Kidney glomerular epithelial cell (primary cell): ENCODE measurements around the gene THAP9.
A peak's percentile ranks its signal among the peaks of the same experiment; 100 is the strongest.
"Not testable (repeated sequence)": the region's sequence is repeated elsewhere in the genome, so short reads cannot be mapped to it uniquely, and the experiment has no call there.

Source experiments
- DNase-seq: peaks from one replicate; lab custom pipeline; 2025; lab: John Stamatoyannopoulos, UW

THAP9 gene

GRCh38 chr4:82900411-82901182, at the start of gene THAP9:
Gene THAP9, plus strand, starts transcription at chr4:82900735. Its CDS starts 68 bp downstream, at chr4:82900803.
- peak; percentile 98 for DNase-seq

- DNase-seq, result no peak
Measured at GRCh38 chr4:82851318-82851717, 49.2 kb upstream of the THAP9 start.

DNA sequence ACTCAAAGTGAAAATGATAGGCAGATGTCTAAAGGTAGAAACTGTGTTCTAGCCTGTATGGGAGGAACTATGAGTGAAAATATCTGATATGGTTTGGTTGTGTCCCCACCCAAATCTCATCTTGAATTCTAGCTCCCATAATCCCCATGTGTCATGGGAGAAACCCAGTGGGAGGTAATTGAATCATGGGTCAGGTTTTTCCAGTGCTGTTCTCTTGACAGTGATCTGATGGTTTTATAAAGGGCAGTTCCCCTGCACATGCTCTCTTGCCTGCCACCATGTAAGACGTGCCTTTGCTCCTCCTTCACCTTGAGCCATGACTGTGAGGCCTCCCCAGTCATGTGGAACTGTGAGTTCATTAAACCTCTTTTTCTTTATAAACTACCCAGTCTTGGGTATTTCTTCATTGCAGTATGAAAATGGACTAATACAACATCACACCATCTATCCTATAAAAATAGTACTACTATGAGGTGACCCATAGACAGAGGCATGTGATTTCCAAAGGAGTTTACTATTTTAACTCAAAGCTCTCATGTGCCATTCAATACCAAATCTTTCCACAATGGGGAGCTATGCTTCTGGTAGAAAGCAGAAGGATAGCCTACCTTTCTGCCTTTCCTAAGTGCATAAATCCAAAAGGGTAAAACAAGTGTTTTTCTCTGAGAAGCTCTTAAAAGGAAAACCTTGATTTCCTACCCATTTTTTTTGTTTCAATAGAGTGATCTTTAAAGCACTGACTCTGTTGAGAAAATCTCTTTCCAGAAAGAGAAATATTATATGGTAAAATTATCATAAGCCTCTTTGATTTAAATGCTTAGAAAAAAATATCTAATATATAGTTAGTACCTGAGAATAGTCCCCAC, 48.4 kb upstream of the THAP9 start:
- no peak for DNase-seq

DNA sequence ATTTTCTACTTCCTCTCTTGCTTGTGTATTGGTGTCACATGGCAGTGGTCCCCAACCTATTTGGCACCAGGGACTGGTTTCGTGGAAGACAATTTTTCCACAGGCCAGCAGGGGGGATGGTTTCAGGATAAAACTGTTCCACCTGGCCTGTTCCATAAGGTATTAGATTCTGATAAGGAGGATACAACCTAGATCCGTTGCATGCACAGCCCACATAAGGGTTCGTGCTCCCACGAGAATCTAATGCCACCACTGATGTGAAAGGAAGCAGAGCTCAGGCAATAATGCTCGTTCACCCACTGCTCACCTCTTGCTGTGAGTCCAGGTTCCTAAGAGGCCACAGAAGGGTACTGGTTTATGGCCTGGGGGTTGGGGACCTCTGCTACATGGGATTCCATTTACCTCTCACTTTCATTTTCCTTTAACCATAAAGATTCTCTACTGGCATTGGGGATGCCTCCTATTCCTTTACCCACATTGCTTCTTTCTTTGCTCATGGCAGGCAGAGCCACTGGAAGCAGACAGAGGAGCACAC, 47.7 kb upstream of the THAP9 start:
- no peak for DNase-seq

DNA sequence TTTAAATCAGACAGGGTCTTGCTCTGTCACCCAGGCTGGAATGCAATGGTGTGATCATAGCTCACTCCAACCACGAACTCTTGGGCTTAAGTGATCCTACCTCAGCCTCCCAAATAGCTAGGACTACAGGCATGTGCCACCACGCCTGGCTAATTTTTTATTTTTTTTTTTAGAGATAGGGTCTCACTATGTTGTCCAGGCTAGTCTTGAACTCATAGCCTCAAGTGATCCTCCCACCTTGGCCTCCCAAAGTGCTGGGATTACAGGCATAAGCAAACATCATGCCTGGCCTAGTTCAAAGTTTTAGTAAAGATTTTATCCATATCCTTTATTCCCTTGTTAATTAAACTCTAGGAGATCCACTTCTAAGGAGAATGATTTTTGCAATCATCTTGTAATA, 40.0 kb upstream of the THAP9 start:
- not testable (repeated sequence) for DNase-seq

- no peak for DNase-seq
Measured at GRCh38 chr4:82861529-82861928, 39.0 kb upstream of the THAP9 start.

DNA sequence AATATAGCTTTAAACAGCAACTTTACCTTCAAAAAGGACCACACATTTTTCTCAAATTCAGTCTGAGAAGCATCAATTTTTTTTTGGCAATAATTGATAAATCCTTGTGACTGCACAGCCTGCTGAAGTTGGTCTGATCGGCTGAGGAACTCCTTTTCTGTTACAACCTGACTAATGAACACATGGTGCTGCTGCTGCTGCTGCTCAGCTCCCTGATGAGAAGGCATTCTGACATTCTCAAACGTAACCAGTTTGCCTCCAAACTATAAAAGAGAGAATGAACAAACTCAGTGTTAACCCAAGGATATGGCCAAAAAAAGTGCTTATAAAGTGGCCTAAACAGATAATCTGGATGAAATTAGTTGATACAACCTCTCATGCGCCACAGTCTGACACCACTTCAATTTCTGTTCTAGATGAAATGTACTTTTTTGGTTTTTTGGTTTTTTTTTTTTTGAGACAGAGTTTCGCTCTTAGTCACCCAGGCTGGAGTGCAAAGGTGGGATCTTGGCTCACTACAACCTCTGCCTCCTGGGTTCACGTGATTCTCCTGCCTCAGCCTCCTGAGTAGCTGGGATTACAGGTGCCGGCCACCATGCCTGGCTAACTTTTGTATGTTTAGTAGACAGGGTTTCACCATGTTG, 36.1 kb upstream of the THAP9 start:
- no peak for DNase-seq

GRCh38 chr4:82865592-82865991, 34.9 kb upstream of the THAP9 start:
- peak; percentile 88 for DNase-seq

DNA sequence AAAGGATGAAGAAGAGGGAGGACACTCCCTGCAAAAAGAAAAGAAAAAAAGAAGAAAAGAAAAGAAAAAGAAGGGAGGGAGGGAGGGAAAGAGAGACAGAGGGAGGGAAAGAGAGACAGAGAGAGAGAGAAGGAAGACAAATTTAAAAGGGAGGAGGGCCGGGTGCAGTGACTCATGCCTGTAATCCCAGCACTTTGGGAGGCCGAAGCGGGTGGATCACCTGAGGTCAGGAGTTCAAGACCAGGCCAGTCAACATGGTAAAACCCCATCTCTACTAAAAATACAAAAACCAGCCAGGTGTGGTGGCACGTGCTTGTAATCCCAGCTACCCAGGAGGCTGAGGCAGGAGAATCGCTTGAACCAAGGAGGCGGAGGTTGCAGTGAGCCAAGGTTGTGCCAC, 34.5 kb upstream of the THAP9 start:
- not testable (repeated sequence) for DNase-seq

GRCh38 chr4:82866706-82867385, 33.7 kb upstream of the THAP9 start:
- no peak for DNase-seq

GRCh38 chr4:82868572-82868971, 32.0 kb upstream of the THAP9 start:
- DNase-seq, result no peak

DNA sequence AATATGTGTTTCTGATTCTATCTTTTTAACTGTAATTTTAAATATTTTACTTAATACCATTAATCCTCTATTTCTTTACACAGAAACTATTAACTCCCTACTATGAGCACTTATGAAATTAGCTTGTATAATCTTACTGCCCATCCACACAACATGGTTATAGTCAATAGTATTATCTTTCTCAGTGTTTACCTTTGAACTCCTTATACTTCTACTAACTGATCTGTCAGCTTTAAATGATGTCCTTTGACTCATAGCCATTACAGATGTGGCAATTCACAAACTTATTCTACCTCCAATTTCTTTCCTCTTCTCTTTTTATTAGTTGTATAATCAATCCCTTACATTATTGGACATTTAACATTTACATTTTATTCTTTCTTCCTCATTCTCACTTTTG, 15.1 kb upstream of the THAP9 start:
- DNase-seq, result no peak

- DNase-seq, result no peak
Measured at GRCh38 chr4:82886147-82886942, 14.2 kb upstream of the THAP9 start.

GRCh38 chr4:82889287-82889686, 11.2 kb upstream of the THAP9 start:
- no peak for DNase-seq

GRCh38 chr4:82890528-82890900, 10.0 kb upstream of the THAP9 start:
- DNase-seq, result no peak

DNA sequence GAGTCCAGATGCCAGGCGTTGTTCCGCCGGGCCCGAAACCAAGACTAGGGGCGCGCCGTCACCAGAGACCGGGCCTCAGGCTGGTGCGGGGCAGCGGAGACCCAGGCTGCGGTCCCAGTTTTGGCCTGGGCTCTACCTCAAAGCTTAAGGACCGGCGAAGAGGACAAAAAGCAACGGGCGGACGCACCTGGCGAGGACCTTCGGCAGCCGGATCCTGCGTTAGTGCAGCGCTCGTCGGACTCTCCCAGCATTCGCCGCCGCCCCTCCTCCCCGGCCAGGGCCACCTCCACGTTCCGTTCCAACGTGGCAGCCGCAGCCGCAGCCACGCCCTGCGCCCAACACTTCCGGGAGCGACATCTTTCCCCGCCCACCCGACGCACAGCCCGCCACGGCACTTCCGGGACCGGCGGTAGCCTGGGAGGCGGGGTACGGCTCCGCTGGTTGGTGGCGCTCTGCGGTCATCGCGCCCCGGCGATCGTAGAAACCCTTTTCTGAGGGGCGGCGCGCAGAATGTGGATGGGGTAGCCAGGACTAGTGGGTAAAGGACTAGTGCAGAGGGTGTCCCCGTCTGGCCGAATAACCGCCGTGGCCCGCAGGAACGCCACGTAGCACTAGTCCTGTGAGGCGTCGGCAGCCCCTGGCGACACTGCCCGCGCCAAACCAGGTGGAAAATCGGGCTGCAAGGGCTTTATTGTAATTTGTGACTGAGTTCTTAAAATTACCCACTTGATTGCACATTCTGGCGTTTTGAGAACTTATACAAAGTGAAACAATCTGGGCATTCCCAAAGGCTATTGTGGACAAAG, 9.4 kb upstream of the THAP9 start, which contains the start of gene SEC31A:
Gene SEC31A, minus strand, starts transcription at position 253 of the 806 bp plus-strand sequence. CDS start 9,217 bp downstream, outside the sequence.
- DNase-seq, result peak; percentile 90

- DNase-seq, result no peak
Measured at GRCh38 chr4:82891707-82892466, 8.6 kb upstream of the THAP9 start.

- no peak for DNase-seq
Measured at GRCh38 chr4:82892467-82892802, 8.1 kb upstream of the THAP9 start.

DNA sequence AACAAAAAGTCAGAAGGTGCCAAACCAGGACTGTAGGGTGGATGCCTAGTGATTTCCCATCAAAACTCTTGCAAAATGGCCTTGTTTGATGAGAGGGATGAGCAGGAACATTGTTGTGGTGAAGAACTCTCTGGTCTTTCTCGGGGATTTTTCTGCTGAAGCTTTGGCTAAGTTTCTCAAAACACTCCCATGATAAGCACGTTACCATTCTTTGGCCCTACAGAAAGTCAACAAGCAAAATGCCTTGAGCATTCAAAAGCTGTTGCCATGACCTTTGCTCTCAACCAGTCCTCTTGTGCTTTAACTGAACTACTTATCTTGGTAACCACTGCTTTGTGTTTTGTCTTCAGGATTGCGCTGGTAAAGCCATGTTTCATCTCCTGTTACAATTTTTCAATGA, 6.6 kb upstream of the THAP9 start:
- no peak for DNase-seq
